HepG2 (cell line): ENCODE results near the gene COQ8B.

Experiments
- ADNP ChIP-seq: sonication (generic); formaldehyde crosslinking; IDR thresholded peaks from 2 replicates; pipeline ENCODE4 v1.4.0; 2020; ENCODE audit warnings: missing genetic modification reagents
- BRCA1 ChIP-seq: sonication (generic); formaldehyde crosslinking; IDR thresholded peaks from 2 replicates; pipeline ENCODE4 v1.4.0; 2020; ENCODE audit warnings: missing genetic modification reagents
- CREM ChIP-seq, 2 experiments: sonication (generic) in 1 of 2; formaldehyde crosslinking in 1 of 2; IDR thresholded peaks; 2 replicates each; pipeline versions ENCODE4 v1.4.0 to v1.6.1; 2016 to 2020; ENCODE audit warnings: antibody characterized with exemption in 1 of 2, mild to moderate bottlenecking in 1 of 2, missing genetic modification reagents in 1 of 2
- DPF2 ChIP-seq: sonication (generic); formaldehyde crosslinking; IDR thresholded peaks from 2 replicates; pipeline ENCODE4 v1.4.0; 2020; ENCODE audit warnings: mild to moderate bottlenecking, low read depth, missing genetic modification reagents, borderline replicate concordance
- FOSL1 ChIP-seq: sonication (generic); formaldehyde crosslinking; IDR thresholded peaks from 2 replicates; pipeline ENCODE4 v1.9.0; 2021; ENCODE audit warnings: missing genetic modification reagents, borderline replicate concordance
- PRMT3 ChIP-seq: sonication (generic); formaldehyde crosslinking; IDR thresholded peaks from 2 replicates; pipeline ENCODE4 v1.8.1; 2022; ENCODE audit warnings: low read depth, mild to moderate bottlenecking, moderate library complexity, missing genetic modification reagents, borderline replicate concordance
- ZNF20 ChIP-seq: sonication (generic); formaldehyde crosslinking; IDR thresholded peaks from 2 replicates; pipeline ENCODE4 v1.4.0; 2020; ENCODE audit warnings: mild to moderate bottlenecking, moderate library complexity, missing genetic modification reagents
- ZNF263 ChIP-seq: sonication (generic); formaldehyde crosslinking; IDR thresholded peaks from 2 replicates; pipeline ENCODE4 v1.4.0; 2020; ENCODE audit warnings: missing genetic modification reagents
- ZNF557 ChIP-seq: sonication (generic); formaldehyde crosslinking; IDR thresholded peaks from 2 replicates; pipeline ENCODE4 v1.4.0; 2020; ENCODE audit warnings: missing genetic modification reagents
- TF ChIP-seq, protein P1 (sequence below): sonication (generic); formaldehyde crosslinking; IDR thresholded peaks from 2 replicates; pipeline ENCODE4 v1.5.0; 2020; ENCODE audit warnings: mild to moderate bottlenecking, missing genetic modification reagents, moderate library complexity
- TF ChIP-seq, protein P2 (sequence below): sonication (generic); formaldehyde crosslinking; IDR thresholded peaks from 2 replicates; pipeline ENCODE4 v1.4.0; 2020; ENCODE audit warnings: missing genetic modification reagents
- TF ChIP-seq, protein P3 (sequence below): sonication (generic); formaldehyde crosslinking; IDR thresholded peaks from 2 replicates; pipeline ENCODE4 v1.9.0; 2021; ENCODE audit warnings: missing genetic modification reagents, borderline replicate concordance
- TF ChIP-seq, protein P4 (sequence below): sonication (generic); formaldehyde crosslinking; IDR thresholded peaks from 2 replicates; pipeline ENCODE4 v1.5.1; 2020; ENCODE audit warnings: mild to moderate bottlenecking, missing genetic modification reagents, borderline replicate concordance

DNA sequence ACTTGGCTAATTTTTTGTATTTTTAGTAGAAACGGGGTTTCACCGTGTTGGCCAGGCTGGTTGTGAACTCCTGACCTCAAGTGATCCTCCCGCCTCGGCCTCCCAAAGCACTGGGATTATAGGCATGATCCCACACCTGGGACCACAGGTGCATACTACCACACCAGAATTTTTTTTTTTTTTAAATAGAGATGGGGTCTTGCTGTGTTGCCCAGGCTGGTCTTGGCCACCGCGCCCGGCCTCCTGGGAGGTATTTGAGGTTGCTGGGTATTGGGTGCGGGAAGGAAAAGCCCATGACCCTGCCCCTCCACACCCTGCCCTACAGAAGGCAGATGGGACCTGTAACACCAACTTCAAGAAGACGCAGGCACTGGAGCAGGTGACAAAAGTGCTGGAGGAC, 20.0 kb upstream of the COQ8B start:
- TF ChIP-seq ZNF557 (no peak), BRCA1 (CRISPR knock-in tag) (no peak), CREM (IDR thresholded peaks at IDR 0.05) (no peak), CREM (CRISPR knock-in tag; IDR thresholded peaks at IDR 0.05) (no peak), PRMT3 (CRISPR knock-in tag) (no peak), DPF2 (CRISPR knock-in tag) (no peak), ADNP (CRISPR knock-in tag) (no peak), FOSL1 (no peak), ZNF263 (CRISPR knock-in tag) (no peak), ZNF20 (CRISPR knock-in tag) (no peak)
- TF ChIP-seq, protein P1, sequence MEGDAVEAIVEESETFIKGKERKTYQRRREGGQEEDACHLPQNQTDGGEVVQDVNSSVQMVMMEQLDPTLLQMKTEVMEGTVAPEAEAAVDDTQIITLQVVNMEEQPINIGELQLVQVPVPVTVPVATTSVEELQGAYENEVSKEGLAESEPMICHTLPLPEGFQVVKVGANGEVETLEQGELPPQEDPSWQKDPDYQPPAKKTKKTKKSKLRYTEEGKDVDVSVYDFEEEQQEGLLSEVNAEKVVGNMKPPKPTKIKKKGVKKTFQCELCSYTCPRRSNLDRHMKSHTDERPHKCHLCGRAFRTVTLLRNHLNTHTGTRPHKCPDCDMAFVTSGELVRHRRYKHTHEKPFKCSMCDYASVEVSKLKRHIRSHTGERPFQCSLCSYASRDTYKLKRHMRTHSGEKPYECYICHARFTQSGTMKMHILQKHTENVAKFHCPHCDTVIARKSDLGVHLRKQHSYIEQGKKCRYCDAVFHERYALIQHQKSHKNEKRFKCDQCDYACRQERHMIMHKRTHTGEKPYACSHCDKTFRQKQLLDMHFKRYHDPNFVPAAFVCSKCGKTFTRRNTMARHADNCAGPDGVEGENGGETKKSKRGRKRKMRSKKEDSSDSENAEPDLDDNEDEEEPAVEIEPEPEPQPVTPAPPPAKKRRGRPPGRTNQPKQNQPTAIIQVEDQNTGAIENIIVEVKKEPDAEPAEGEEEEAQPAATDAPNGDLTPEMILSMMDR: no peak
- TF ChIP-seq, protein P2, sequence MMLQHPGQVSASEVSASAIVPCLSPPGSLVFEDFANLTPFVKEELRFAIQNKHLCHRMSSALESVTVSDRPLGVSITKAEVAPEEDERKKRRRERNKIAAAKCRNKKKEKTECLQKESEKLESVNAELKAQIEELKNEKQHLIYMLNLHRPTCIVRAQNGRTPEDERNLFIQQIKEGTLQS (CRISPR knock-in tag): no peak
- TF ChIP-seq, protein P3, sequence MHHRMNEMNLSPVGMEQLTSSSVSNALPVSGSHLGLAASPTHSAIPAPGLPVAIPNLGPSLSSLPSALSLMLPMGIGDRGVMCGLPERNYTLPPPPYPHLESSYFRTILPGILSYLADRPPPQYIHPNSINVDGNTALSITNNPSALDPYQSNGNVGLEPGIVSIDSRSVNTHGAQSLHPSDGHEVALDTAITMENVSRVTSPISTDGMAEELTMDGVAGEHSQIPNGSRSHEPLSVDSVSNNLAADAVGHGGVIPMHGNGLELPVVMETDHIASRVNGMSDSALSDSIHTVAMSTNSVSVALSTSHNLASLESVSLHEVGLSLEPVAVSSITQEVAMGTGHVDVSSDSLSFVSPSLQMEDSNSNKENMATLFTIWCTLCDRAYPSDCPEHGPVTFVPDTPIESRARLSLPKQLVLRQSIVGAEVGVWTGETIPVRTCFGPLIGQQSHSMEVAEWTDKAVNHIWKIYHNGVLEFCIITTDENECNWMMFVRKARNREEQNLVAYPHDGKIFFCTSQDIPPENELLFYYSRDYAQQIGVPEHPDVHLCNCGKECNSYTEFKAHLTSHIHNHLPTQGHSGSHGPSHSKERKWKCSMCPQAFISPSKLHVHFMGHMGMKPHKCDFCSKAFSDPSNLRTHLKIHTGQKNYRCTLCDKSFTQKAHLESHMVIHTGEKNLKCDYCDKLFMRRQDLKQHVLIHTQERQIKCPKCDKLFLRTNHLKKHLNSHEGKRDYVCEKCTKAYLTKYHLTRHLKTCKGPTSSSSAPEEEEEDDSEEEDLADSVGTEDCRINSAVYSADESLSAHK (CRISPR knock-in tag): no peak
- TF ChIP-seq, protein P4, sequence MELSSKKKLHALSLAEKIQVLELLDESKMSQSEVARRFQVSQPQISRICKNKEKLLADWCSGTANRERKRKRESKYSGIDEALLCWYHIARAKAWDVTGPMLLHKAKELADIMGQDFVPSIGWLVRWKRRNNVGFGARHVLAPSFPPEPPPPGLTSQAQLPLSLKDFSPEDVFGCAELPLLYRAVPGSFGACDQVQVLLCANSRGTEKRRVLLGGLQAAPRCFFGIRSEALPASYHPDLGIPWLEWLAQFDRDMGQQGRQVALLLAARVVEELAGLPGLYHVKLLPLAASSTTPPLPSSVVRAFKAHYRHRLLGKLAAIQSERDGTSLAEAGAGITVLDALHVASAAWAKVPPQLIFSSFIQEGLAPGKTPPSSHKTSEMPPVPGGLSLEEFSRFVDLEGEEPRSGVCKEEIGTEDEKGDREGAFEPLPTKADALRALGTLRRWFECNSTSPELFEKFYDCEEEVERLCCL (CRISPR knock-in tag): no peak
